Measurements from ENCODE around the gene KRTAP12-1. TPM values are rescaled to one million over a fixed set of nuclear protein-coding genes. Genes with fewer than 3 reads are reported as not detected.
"Not testable (repeated sequence)": the region's sequence is repeated elsewhere in the genome, so short reads cannot be mapped to it uniquely, and the experiment has no call there.

KRTAP12-1 gene
- total and polyA plus RNA-seq, 5 donors from 2014 or later, result not detected

DNA sequence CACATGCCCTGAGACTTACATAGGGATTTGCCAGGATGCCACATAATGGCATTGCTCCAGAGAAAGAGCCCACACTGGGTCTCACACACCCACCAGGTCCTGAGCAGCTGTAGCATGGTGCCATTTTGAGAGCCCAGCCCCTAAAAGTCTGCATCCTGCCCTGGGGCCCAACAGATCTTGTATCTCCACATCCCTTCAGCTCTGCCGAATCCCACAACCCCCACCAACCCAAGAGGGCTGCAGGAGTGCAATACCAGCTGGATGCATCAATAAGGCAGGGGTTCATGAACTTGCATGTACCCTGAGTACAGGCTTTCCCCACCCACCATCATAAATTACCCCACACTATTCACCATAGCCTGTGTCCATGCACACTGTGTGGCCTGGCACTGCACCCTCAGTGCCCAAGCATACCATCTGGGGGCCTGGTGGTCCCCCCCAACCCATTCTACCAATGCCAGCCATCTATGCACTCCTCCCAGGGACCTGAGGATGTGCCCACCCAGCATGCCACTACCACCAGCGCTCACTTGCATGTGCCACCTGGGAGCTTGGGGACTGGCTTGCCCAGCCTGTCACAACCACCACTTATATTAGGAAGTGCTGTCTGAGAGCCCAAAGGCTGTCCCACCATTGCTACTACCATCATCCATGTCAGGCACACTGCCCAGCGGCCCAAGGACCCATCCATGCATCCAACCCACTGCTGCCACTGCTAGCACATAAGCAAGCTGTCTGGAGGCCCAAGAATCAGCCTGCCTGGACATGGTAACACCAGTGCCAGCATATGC is 11.1 kb downstream of the KRTAP12-1 start:
- DNase-seq, result no peak
- Mint-ChIP-seq H3K4me1 (no peaks in the 10 kb centered on the region), H3K9me3 (peaks cover 2 to 43% (median 11%) of the 10 kb centered on the region in 7 donors), H3K27ac (no peak overlapping the region), H3K4me3 (no peak overlapping the region), H3K27me3 (peaks cover 20% of the 10 kb centered on the region), H3K36me3 (no peaks in the 10 kb centered on the region)
- Histone ChIP-seq H3K27me3 (ENCODE audit: control insufficient read depth, insufficient read depth, low read length) (peaks cover 9% of the 10 kb centered on the region), H3K4me3 (ENCODE audit: low read depth, low read length) (no peak overlapping the region), H3K27ac (ENCODE audit: insufficient read depth, low read length, poor library complexity, severe bottlenecking) (no peak overlapping the region), H3K4me1 (ENCODE audit: control insufficient read depth, insufficient read depth, low read length, poor library complexity, severe bottlenecking) (no peaks in the 10 kb centered on the region), H3K36me3 (ENCODE audit: control insufficient read depth, insufficient read depth, low read length) (no peaks in the 10 kb centered on the region), H3K9me3 (ENCODE audit: control insufficient read depth in 2 of 2, low read length in 2 of 2) (peaks cover 16 to 28% of the 10 kb centered on the region in 2 experiments)
- no peak for ATAC-seq (ENCODE audit: low read depth in 2 of 2)

- H3K27ac ChIP-seq (ENCODE audit: insufficient read depth, low read length, poor library complexity, severe bottlenecking), result no peak overlapping the region
- H3K4me1 ChIP-seq (ENCODE audit: control insufficient read depth, insufficient read depth, low read length, poor library complexity, severe bottlenecking), result no peaks in the 10 kb centered on the region
- H3K4me3 ChIP-seq (ENCODE audit: low read depth, low read length), result no peak overlapping the region
- Mint-ChIP-seq H3K4me1 (no peaks in the 10 kb centered on the region), H3K27me3 (peaks cover 21% of the 10 kb centered on the region), H3K9me3 (peaks cover 0 to 25% (median 7%) of the 10 kb centered on the region in 7 donors), H3K27ac (no peak overlapping the region), H3K36me3 (no peaks in the 10 kb centered on the region), H3K4me3 (no peak overlapping the region)
- no peak for ATAC-seq (ENCODE audit: low read depth in 2 of 2)
- no peak for DNase-seq
- peaks cover 9% of the 10 kb centered on the region for H3K27me3 ChIP-seq (ENCODE audit: control insufficient read depth, insufficient read depth, low read length)
- H3K36me3 ChIP-seq (ENCODE audit: control insufficient read depth, insufficient read depth, low read length), result no peaks in the 10 kb centered on the region
- peaks cover 10 to 18% of the 10 kb centered on the region in 2 experiments for H3K9me3 ChIP-seq (ENCODE audit: control insufficient read depth in 2 of 2, low read length in 2 of 2)
Measured at GRCh38 chr21:44667612-44668011, 14.4 kb downstream of the KRTAP12-1 start.

DNA sequence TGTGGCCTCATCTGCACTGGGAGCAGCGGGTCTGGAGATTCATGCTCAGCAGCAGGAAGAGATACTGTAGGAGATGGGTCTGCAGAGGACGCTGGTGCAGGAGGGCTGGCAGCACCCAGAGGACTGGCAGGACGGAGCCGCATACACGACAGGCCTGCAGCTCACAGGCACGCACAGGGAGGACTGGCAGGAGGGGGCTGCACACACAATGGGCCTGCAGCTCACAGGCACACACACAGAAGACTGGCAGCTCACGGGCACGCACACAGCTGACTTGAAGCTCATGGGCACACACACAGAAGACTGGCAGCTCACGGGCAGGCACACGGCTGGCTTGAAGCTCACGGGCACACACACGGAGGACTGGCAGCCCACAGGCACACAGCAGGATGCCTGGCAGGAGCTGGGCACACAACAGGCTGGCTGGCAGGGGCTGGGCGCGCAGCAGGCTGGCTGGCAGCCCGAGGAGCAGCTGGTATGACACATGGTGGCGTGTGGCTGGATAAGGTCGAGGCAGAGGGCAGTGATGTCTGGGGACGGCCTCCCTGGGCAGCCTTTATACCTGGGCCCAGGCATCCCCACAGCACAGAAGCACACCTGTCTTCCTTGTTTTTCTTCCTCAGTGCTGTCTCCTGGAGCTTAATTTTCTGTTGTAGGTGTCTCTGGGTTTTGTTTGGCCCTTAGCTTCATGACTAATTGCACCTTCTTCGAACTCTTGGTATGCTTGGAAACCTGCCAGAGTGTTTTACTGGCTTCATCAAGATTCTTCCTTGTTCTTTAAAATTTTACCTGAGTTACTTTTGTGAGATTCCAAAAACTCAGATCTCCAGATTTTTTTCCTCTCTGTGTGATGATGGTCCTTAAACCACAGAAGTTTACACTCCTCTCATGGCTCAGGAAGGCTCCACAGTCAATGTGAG is 15.3 kb downstream of the KRTAP12-1 start, which contains the start of gene KRTAP12-2:
KRTAP12-2 (minus strand) TSS at position 527 of the 920 bp plus-strand sequence; CDS start at position 486, 41 bp downstream.
- H3K9me3 ChIP-seq (ENCODE audit: control insufficient read depth in 2 of 2, low read length in 2 of 2), result peaks cover 3 to 9% of the 10 kb centered on the region in 2 experiments
- H3K9me3 Mint-ChIP-seq, result peaks cover 0 to 22% (median 7%) of the 10 kb centered on the region in 7 donors
- no peaks in the 10 kb centered on the region for H3K36me3 Mint-ChIP-seq
- no peak within 1 kb of the TSS for H3K4me3 Mint-ChIP-seq
- H3K4me1 ChIP-seq (ENCODE audit: control insufficient read depth, insufficient read depth, low read length, poor library complexity, severe bottlenecking), result no peaks in the 10 kb centered on the region
- no peak within 1 kb of the TSS for H3K4me3 ChIP-seq (ENCODE audit: low read depth, low read length)
- peaks cover 20% of the 10 kb centered on the region for H3K27me3 Mint-ChIP-seq
- H3K27me3 ChIP-seq (ENCODE audit: control insufficient read depth, insufficient read depth, low read length), result peaks cover 9% of the 10 kb centered on the region
- no peaks in the 10 kb centered on the region for H3K36me3 ChIP-seq (ENCODE audit: control insufficient read depth, insufficient read depth, low read length)
- no peak for ATAC-seq (ENCODE audit: low read depth in 2 of 2)
- no peaks in the 10 kb centered on the region for H3K4me1 Mint-ChIP-seq
- no peak for DNase-seq
- no peak within 1 kb of the TSS for H3K27ac Mint-ChIP-seq
- H3K27ac ChIP-seq (ENCODE audit: insufficient read depth, low read length, poor library complexity, severe bottlenecking), result no peak within 1 kb of the TSS

- Histone ChIP-seq H3K4me1 (ENCODE audit: control insufficient read depth, insufficient read depth, low read length, poor library complexity, severe bottlenecking) (no peaks in the 10 kb centered on the region), H3K36me3 (ENCODE audit: control insufficient read depth, insufficient read depth, low read length) (no peaks in the 10 kb centered on the region), H3K27me3 (ENCODE audit: control insufficient read depth, insufficient read depth, low read length) (peaks cover 11% of the 10 kb centered on the region), H3K4me3 (ENCODE audit: low read depth, low read length) (no peak overlapping the region), H3K9me3 (ENCODE audit: control insufficient read depth in 2 of 2, low read length in 2 of 2) (no peaks in the 10 kb centered on the region), H3K27ac (ENCODE audit: insufficient read depth, low read length, poor library complexity, severe bottlenecking) (no peak overlapping the region)
- no peaks in the 10 kb centered on the region for H3K36me3 Mint-ChIP-seq
- DNase-seq (no peak), ATAC-seq (ENCODE audit: low read depth in 2 of 2) (no peak)
- no peak overlapping the region for H3K27ac Mint-ChIP-seq
- H3K4me1 Mint-ChIP-seq, result peaks cover 0 to 3% (median 0%) of the 10 kb centered on the region in 4 donors
- no peak overlapping the region for H3K4me3 Mint-ChIP-seq
- H3K9me3 Mint-ChIP-seq, result peaks cover 0 to 19% (median 5%) of the 10 kb centered on the region in 7 donors
- H3K27me3 Mint-ChIP-seq, result peaks cover 35% of the 10 kb centered on the region
Measured at GRCh38 chr21:44664691-44665090, 17.3 kb downstream of the KRTAP12-1 start.

- Mint-ChIP-seq H3K9me3 (peaks cover 0 to 29% (median 8%) of the 10 kb centered on the region in 7 donors), H3K4me1 (peaks cover 11 to 30% (median 24%) of the 10 kb centered on the region in 4 donors), H3K27ac (peak overlapping the region in 1 of 3 donors; percentile 67), H3K27me3 (peaks cover 38% of the 10 kb centered on the region)
- H3K36me3 ChIP-seq (ENCODE audit: control insufficient read depth, insufficient read depth, low read length); H3K27ac ChIP-seq (ENCODE audit: insufficient read depth, low read length, poor library complexity, severe bottlenecking); H3K9me3 ChIP-seq (ENCODE audit: control insufficient read depth in 2 of 2, low read length in 2 of 2); H3K4me3 ChIP-seq (ENCODE audit: low read depth, low read length); H3K27me3 ChIP-seq (ENCODE audit: control insufficient read depth, insufficient read depth, low read length); H3K36me3 Mint-ChIP-seq; H3K4me3 Mint-ChIP-seq; ATAC-seq (ENCODE audit: low read depth in 2 of 2); DNase-seq: not testable (repeated sequence)
- H3K4me1 ChIP-seq (ENCODE audit: control insufficient read depth, insufficient read depth, low read length, poor library complexity, severe bottlenecking), result peaks cover 24% of the 10 kb centered on the region
Measured at GRCh38 chr21:44661567-44661966, 20.4 kb downstream of the KRTAP12-1 start.

DNA sequence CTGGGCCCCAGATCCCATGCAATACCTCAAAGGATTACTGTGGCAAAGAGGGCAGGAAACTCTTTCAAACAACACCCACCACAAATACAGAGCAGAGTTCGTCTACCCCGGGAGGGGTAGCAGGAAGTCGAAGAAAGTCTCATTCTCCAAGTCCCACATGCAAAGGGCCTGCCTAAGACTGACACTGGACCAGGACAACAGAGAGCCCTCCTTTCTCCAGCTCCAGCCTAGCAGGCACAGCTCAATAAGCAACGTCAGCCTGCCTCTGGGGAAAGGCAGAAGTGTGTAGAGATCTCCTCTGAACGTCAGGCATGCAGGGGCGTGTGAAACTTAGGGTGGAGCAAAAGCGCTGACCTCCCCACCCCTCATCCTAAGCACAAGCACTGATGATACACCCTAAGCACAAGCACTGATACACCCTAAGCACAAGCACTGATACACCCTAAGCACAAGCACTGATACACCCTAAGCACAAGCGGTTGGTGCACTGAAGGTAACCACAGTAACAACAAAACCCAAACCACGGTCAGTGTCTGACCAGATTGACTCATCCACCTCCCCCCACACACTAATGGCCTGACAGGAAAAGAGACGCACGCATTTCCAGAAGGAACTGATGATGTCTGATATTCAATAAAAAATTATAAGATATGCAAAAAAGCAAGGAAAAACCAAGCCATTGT is 22.9 kb downstream of the KRTAP12-1 start:
- peak overlapping the region; percentile 69 to 95 (median 87) for H3K27ac Mint-ChIP-seq
- H3K4me3 Mint-ChIP-seq, result peak overlapping the region; percentile 22 to 85 (median 52)
- Histone ChIP-seq H3K4me1 (ENCODE audit: control insufficient read depth, insufficient read depth, low read length, poor library complexity, severe bottlenecking) (peaks cover 24% of the 10 kb centered on the region), H3K27ac (ENCODE audit: insufficient read depth, low read length, poor library complexity, severe bottlenecking) (no peak overlapping the region), H3K36me3 (ENCODE audit: control insufficient read depth, insufficient read depth, low read length) (no peaks in the 10 kb centered on the region), H3K4me3 (ENCODE audit: low read depth, low read length) (peak overlapping the region; percentile 26), H3K27me3 (ENCODE audit: control insufficient read depth, insufficient read depth, low read length) (peaks cover 3% of the 10 kb centered on the region), H3K9me3 (ENCODE audit: control insufficient read depth in 2 of 2, low read length in 2 of 2) (peaks cover 5 to 19% of the 10 kb centered on the region in 2 experiments)
- H3K9me3 Mint-ChIP-seq, result peaks cover 0 to 39% (median 7%) of the 10 kb centered on the region in 7 donors
- H3K27me3 Mint-ChIP-seq, result peaks cover 32% of the 10 kb centered on the region
- peak in 1 of 2 donors; percentile 32 for ATAC-seq (ENCODE audit: low read depth in 2 of 2)
- peaks cover 11 to 41% (median 25%) of the 10 kb centered on the region in 4 donors for H3K4me1 Mint-ChIP-seq
- peaks cover 8% of the 10 kb centered on the region for H3K36me3 Mint-ChIP-seq
- DNase-seq, result peak in 2 of 3 donors; percentile 13 to 56

- peak overlapping the region; percentile 26 for H3K4me3 ChIP-seq (ENCODE audit: low read depth, low read length)
- H3K27me3 Mint-ChIP-seq, result peaks cover 28% of the 10 kb centered on the region
- peaks cover 3% of the 10 kb centered on the region for H3K27me3 ChIP-seq (ENCODE audit: control insufficient read depth, insufficient read depth, low read length)
- peaks cover 24% of the 10 kb centered on the region for H3K4me1 ChIP-seq (ENCODE audit: control insufficient read depth, insufficient read depth, low read length, poor library complexity, severe bottlenecking)
- no peak overlapping the region for H3K27ac ChIP-seq (ENCODE audit: insufficient read depth, low read length, poor library complexity, severe bottlenecking)
- no peaks in the 10 kb centered on the region for H3K36me3 ChIP-seq (ENCODE audit: control insufficient read depth, insufficient read depth, low read length)
- H3K4me1 Mint-ChIP-seq, result peaks cover 11 to 46% (median 25%) of the 10 kb centered on the region in 4 donors
- DNase-seq, result no peak
- peaks cover 8% of the 10 kb centered on the region for H3K36me3 Mint-ChIP-seq
- no peak for ATAC-seq (ENCODE audit: low read depth in 2 of 2)
- H3K9me3 Mint-ChIP-seq, result peaks cover 0 to 34% (median 7%) of the 10 kb centered on the region in 7 donors
- H3K9me3 ChIP-seq (ENCODE audit: control insufficient read depth in 2 of 2, low read length in 2 of 2), result peaks cover 5 to 19% of the 10 kb centered on the region in 2 experiments
- H3K4me3 Mint-ChIP-seq, result peak overlapping the region; percentile 47 to 85 (median 66)
- H3K27ac Mint-ChIP-seq, result peak overlapping the region; percentile 69 to 95 (median 87)
Measured at GRCh38 chr21:44658541-44658910, 23.4 kb downstream of the KRTAP12-1 start.

All from CD4-positive, CD25-positive, alpha-beta regulatory T cell (primary cell).